GM21786 (cell line): ENCODE results near the gene IRF2BP2.
A peak's percentile ranks its signal among the peaks of the same experiment; 100 is the strongest.

Experiments used
- ATAC-seq: cut with Tn5 transposase; IDR thresholded peaks from one replicate; pipeline ENCODE4 v1.9.1; 2021; ENCODE audit not compliant: unreplicated experiment

IRF2BP2 gene

GRCh38 chr1:234610061-234610665 is at the start of gene IRF2BP2:
Gene IRF2BP2, minus strand, starts transcription at chr1:234610178. Its CDS starts 684 bp downstream, at chr1:234609494.
- ATAC-seq, result peak; percentile 0

- ATAC-seq, result no peak
These were observed 49.6 kb upstream of the IRF2BP2 start for GRCh38 chr1:234659538-234659937.

GRCh38 chr1:234658138-234658537 is 48.2 kb upstream of the IRF2BP2 start:
- ATAC-seq, result no peak

- ATAC-seq, result peak; percentile 52
These were observed 47.1 kb upstream of the IRF2BP2 start for GRCh38 chr1:234656944-234657654.

- no peak for ATAC-seq
These were observed 46.3 kb upstream of the IRF2BP2 start for GRCh38 chr1:234656070-234656895.

- ATAC-seq, result no peak
These were observed 45.5 kb upstream of the IRF2BP2 start for GRCh38 chr1:234655328-234656069.

GRCh38 chr1:234654002-234654733 is 44.2 kb upstream of the IRF2BP2 start:
- ATAC-seq, result no peak

GRCh38 chr1:234649432-234650081 is 39.6 kb upstream of the IRF2BP2 start:
- ATAC-seq, result no peak

GRCh38 chr1:234647758-234648157 is 37.8 kb upstream of the IRF2BP2 start:
- no peak for ATAC-seq

GRCh38 chr1:234647245-234647644 is 37.3 kb upstream of the IRF2BP2 start:
- ATAC-seq, result no peak

- no peak for ATAC-seq
These were observed 36.0 kb upstream of the IRF2BP2 start for GRCh38 chr1:234645964-234646363.

- no peak for ATAC-seq
These were observed 35.5 kb upstream of the IRF2BP2 start for GRCh38 chr1:234645474-234645953.

- ATAC-seq, result no peak
These were observed 35.0 kb upstream of the IRF2BP2 start for GRCh38 chr1:234644928-234645327.

GRCh38 chr1:234643850-234644134 is 33.8 kb upstream of the IRF2BP2 start:
- no peak for ATAC-seq

- ATAC-seq, result no peak
These were observed 33.3 kb upstream of the IRF2BP2 start for GRCh38 chr1:234643111-234643849.

GRCh38 chr1:234642428-234642827 is 32.5 kb upstream of the IRF2BP2 start:
- no peak for ATAC-seq

GRCh38 chr1:234639961-234640360 is 30.0 kb upstream of the IRF2BP2 start:
- ATAC-seq, result no peak

- no peak for ATAC-seq
These were observed 29.1 kb upstream of the IRF2BP2 start for GRCh38 chr1:234638832-234639799.
